AG04450 (cell line): ENCODE measurements around the gene IKZF3. TPM values are rescaled to one million over a fixed set of nuclear protein-coding genes. Genes with fewer than 3 reads are reported as not detected.
"Not testable (repeated sequence)": the region's sequence is repeated elsewhere in the genome, so short reads cannot be mapped to it uniquely, and the experiment has no call there.

Experiments used
- CTCF ChIA-PET: fragments of 300-600, 350-600 bp; formaldehyde crosslinking; extraction: SDS; loops from one replicate; lab custom pipeline; 2022; ENCODE audit warnings: antibody characterized with exemption, inconsistent platforms; lab: Charles Lee
- POLR2A ChIA-PET: fragments of 350-600 bp; formaldehyde crosslinking; extraction: SDS; loops from one replicate; lab custom pipeline; 2021; ENCODE audit warnings: antibody characterized with exemption, inconsistent platforms; lab: Yijun Ruan, JAX
- DNase-seq: peaks from one replicate; pipeline ENCODE4 v3.0.0-alpha.2; 2011; ENCODE audit warnings: low read depth, low spot score
- H3K27ac ChIP-seq: one replicate; pipeline ENCODE4 v1.5.1; 2012; ENCODE audit warnings: low read depth, low read length, control low read depth
- H3K27me3 ChIP-seq: one replicate; pipeline ENCODE4 v1.6.0; 2012; ENCODE audit warnings: low read length; ENCODE audit not compliant: control insufficient read depth, insufficient read depth
- H3K4me3 ChIP-seq: 2 replicates; pipeline ENCODE4 v1.5.1; 2011; ENCODE audit warnings: mild to moderate bottlenecking, low read depth, low read length, control low read depth
- H3K9me3 ChIP-seq: 2 replicates; pipeline ENCODE4 v1.5.1; 2012; ENCODE audit warnings: low read length; ENCODE audit not compliant: control insufficient read depth, insufficient read depth
- polyA plus RNA-seq: library from polyadenylated mRNA; depleted of rRNA; stranded (reverse); fragments of >200 nt; gene quantifications from 2 replicates; pipeline ENCODE4 v1.2.3, GENCODE V29; 2011
- TF ChIP-seq, protein P1 (sequence below): IDR thresholded peaks from 2 replicates; pipeline ENCODE4 v1.5.1; 2011; ENCODE audit warnings: low read depth, low read length, control low read depth, inconsistent platforms

Gene IKZF3
- polyA plus RNA-seq, 1 experiment: not detected

DNA sequence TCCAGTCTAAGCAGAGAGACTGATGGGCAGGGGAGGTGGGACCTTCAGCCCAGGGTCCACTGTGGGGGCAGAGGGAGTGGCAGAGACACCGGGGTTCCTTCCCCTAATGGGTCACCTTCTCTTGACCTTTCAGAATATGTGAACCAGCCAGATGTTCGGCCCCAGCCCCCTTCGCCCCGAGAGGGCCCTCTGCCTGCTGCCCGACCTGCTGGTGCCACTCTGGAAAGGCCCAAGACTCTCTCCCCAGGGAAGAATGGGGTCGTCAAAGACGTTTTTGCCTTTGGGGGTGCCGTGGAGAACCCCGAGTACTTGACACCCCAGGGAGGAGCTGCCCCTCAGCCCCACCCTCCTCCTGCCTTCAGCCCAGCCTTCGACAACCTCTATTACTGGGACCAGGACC is 136.6 kb downstream of the IKZF3 start:
- POLR2A ChIA-PET: no interaction called here
- no peak overlapping the region for H3K27ac ChIP-seq
- DNase-seq: no peak
- TF ChIP-seq, protein P1, sequence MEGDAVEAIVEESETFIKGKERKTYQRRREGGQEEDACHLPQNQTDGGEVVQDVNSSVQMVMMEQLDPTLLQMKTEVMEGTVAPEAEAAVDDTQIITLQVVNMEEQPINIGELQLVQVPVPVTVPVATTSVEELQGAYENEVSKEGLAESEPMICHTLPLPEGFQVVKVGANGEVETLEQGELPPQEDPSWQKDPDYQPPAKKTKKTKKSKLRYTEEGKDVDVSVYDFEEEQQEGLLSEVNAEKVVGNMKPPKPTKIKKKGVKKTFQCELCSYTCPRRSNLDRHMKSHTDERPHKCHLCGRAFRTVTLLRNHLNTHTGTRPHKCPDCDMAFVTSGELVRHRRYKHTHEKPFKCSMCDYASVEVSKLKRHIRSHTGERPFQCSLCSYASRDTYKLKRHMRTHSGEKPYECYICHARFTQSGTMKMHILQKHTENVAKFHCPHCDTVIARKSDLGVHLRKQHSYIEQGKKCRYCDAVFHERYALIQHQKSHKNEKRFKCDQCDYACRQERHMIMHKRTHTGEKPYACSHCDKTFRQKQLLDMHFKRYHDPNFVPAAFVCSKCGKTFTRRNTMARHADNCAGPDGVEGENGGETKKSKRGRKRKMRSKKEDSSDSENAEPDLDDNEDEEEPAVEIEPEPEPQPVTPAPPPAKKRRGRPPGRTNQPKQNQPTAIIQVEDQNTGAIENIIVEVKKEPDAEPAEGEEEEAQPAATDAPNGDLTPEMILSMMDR: no peak
- no peaks in the 10 kb centered on the region for H3K27me3 ChIP-seq
- no peaks in the 10 kb centered on the region; the same call in 1 of the 2 replicates for H3K9me3 ChIP-seq
- CTCF ChIA-PET: no interaction called here
- no peak overlapping the region for H3K4me3 ChIP-seq

DNA sequence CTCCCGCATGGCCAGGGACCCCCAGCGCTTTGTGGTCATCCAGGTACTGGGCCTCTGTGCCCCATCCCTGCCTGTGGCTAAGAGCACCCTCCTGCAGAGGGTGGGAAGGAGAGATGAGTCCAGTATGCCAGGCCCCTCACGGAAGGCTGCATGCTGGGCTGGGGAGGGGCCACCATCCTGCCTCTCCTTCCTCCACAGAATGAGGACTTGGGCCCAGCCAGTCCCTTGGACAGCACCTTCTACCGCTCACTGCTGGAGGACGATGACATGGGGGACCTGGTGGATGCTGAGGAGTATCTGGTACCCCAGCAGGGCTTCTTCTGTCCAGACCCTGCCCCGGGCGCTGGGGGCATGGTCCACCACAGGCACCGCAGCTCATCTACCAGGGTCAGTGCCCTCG is 137.5 kb downstream of the IKZF3 start:
- TF ChIP-seq, protein P1: no peak
- no peak overlapping the region for H3K4me3 ChIP-seq
- H3K9me3 ChIP-seq: no peaks in the 10 kb centered on the region; the same call in 1 of the 2 replicates
- no peak overlapping the region for H3K27ac ChIP-seq
- ChIA-PET POLR2A (no interaction called here), CTCF (no interaction called here)
- DNase-seq: no peak
- H3K27me3 ChIP-seq: no peaks in the 10 kb centered on the region

DNA sequence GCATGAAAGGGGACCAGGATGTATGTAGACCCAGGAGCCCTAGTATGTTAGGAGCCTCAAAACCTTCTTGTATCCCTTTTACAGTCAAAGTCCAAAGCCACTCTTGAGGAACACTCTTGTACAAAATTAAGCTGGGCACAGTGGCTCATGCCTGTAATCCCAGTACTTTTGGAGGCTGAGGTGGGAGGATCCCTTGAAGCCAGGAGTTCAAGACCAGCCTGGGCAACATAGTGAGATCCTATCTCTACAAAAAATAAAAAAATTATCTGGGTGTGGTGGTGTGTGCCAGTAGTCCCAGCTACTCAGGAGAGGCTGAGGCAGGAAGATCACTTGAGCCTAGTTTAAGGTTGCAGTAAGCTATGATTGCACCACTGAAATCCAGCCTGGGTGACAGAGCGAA is 138.2 kb downstream of the IKZF3 start:
- H3K4me3 ChIP-seq, CTCF ChIA-PET: not testable (repeated sequence)

DNA sequence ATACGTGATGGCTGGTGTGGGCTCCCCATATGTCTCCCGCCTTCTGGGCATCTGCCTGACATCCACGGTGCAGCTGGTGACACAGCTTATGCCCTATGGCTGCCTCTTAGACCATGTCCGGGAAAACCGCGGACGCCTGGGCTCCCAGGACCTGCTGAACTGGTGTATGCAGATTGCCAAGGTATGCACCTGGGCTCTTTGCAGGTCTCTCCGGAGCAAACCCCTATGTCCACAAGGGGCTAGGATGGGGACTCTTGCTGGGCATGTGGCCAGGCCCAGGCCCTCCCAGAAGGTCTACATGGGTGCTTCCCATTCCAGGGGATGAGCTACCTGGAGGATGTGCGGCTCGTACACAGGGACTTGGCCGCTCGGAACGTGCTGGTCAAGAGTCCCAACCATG is 139.4 kb downstream of the IKZF3 start:
- CTCF ChIA-PET: no interaction called here
- Histone ChIP-seq H3K27ac (no peak overlapping the region), H3K27me3 (no peaks in the 10 kb centered on the region), H3K9me3 (no peaks in the 10 kb centered on the region; the same call in 1 of the 2 replicates), H3K4me3 (no peak overlapping the region)
- POLR2A ChIA-PET: no interaction called here
- DNase-seq: no peak
- TF ChIP-seq, protein P1: no peak

More for the DNA sequence above, 138.2 kb downstream of the IKZF3 start:
- H3K27me3 ChIP-seq, H3K9me3 ChIP-seq, DNase-seq, POLR2A ChIA-PET, H3K27ac ChIP-seq: not testable (repeated sequence)

DNA sequence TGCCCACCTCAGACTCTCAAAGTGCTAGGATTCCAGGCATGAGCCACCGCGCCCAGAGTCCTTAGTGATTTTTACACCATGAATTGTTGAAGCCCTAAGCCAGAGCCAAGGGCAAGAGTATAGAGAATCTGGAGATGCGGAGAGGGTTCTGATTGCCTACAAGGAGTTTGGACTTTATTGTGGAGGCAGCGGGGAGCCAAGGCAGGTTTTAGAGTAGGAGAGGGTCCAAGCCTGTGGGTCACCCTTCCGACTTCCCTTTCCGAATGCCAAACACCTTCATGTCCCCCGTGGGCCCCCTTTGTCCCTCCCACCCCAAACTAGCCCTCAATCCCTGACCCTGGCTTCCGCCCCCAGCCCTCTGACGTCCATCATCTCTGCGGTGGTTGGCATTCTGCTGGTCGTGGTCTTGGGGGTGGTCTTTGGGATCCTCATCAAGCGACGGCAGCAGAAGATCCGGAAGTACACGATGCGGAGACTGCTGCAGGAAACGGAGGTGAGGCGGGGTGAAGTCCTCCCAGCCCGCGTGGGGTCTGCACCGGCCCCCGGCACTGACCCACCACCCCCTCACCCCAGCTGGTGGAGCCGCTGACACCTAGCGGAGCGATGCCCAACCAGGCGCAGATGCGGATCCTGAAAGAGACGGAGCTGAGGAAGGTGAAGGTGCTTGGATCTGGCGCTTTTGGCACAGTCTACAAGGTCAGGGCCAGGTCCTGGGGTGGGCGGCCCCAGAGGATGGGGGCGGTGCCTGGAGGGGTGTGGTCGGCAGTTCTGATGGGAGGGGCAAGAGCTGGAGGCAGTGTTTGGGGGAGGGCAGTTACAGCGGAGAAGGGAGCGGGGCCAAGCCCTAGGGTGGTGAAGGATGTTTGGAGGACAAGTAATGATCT is 140.9 kb downstream of the IKZF3 start:
- Histone ChIP-seq H3K27me3 (no peaks in the 10 kb centered on the region), H3K9me3 (no peaks in the 10 kb centered on the region; the same call in 1 of the 2 replicates), H3K27ac (no peak overlapping the region), H3K4me3 (no peak overlapping the region)
- ChIA-PET POLR2A (no interaction called here), CTCF (interaction anchor here (1.1 kb wide), 1 partner anchor 23 kb away, joined by 3 read pairs; the partner anchor contains the start of gene ERBB2)
- TF ChIP-seq, protein P1: no peak
- DNase-seq: no peak
